CD4-positive, alpha-beta T cell (primary cell): ENCODE measurements around the gene ETV3L. TPM values are rescaled to one million over a fixed set of nuclear protein-coding genes. Genes with fewer than 3 reads are reported as not detected.
A peak's percentile ranks its signal among the peaks of the same experiment; 100 is the strongest.

Experiments
- ATAC-seq: fragments of 200-7000 bp; cut with Tn5 transposase; one replicate; pipeline ENCODE4 v1.10.0; 2022; ENCODE audit warnings: mild to moderate bottlenecking; ENCODE audit not compliant: poor library complexity
- CTCF ChIA-PET: fragments of 350-600 bp; sonication (Branson Sonifier 250); formaldehyde crosslinking; loops from one replicate; lab custom pipeline; 2021; ENCODE audit warnings: antibody characterized with exemption, inconsistent platforms; lab: Charles Lee
- POLR2A ChIA-PET: fragments of 350-600 bp; sonication (Branson Sonifier 250); formaldehyde crosslinking; loops from one replicate; lab custom pipeline; 2021; ENCODE audit warnings: antibody characterized with exemption, inconsistent platforms; lab: Charles Lee
- DNase-seq, 14 experiments: peaks; one replicate each; pipeline ENCODE4 v3.0.0-alpha.2; 2013 to 2020; ENCODE audit warnings: mixed read lengths in 2 of 14
- H3K27ac ChIP-seq, 2 donors: one replicate each; pipeline versions ENCODE4 v1.5.1 to v1.7.0; 2013; ENCODE audit warnings: low read length in 2 of 2, low read depth in 1 of 2, mild to moderate bottlenecking in 1 of 2
- H3K27me3 ChIP-seq, 2 experiments: 1 replicate in 1 of 2; 2 replicates in 1 of 2; pipeline versions ENCODE4 v1.6.1 to v1.7.0; 2013; ENCODE audit warnings: low read length in 2 of 2, control low read depth in 1 of 2, mild to moderate bottlenecking in 1 of 2, moderate library complexity in 1 of 2; ENCODE audit not compliant: insufficient read depth in 2 of 2, control insufficient read depth in 1 of 2
- H3K36me3 ChIP-seq: one replicate; pipeline ENCODE4 v1.6.1; 2013; ENCODE audit warnings: low read length, control low read depth; ENCODE audit not compliant: insufficient read depth
- H3K4me1 ChIP-seq: one replicate; pipeline ENCODE4 v1.6.1; 2013; ENCODE audit warnings: low read length, control low read depth; ENCODE audit not compliant: insufficient read depth
- H3K4me3 ChIP-seq: one replicate; pipeline ENCODE4 v1.5.1; 2013; ENCODE audit warnings: mild to moderate bottlenecking, low read length, moderate library complexity
- H3K9me3 ChIP-seq, 2 experiments: 1 replicate in 1 of 2; 2 replicates in 1 of 2; pipeline versions ENCODE4 v1.6.1 to v1.7.0; 2013; ENCODE audit warnings: low read length in 2 of 2, mild to moderate bottlenecking in 2 of 2, control low read depth in 1 of 2, moderate library complexity in 1 of 2; ENCODE audit not compliant: control insufficient read depth in 1 of 2, insufficient read depth in 1 of 2
- H3K27ac Mint-ChIP-seq: one replicate; pipeline ENCODE4 v1.8.0; 2020; ENCODE audit warnings: mixed read lengths
- H3K27me3 Mint-ChIP-seq: one replicate; pipeline ENCODE4 v1.8.0; 2021; ENCODE audit warnings: mixed read lengths
- H3K36me3 Mint-ChIP-seq: one replicate; pipeline ENCODE4 v1.8.0; 2021; ENCODE audit warnings: low read depth, mixed read lengths
- H3K4me1 Mint-ChIP-seq: one replicate; pipeline ENCODE4 v1.8.0; 2021; ENCODE audit warnings: low read depth, mixed read lengths
- H3K4me3 Mint-ChIP-seq: one replicate; pipeline ENCODE4 v1.8.0; 2020; ENCODE audit warnings: mild to moderate bottlenecking, mixed read lengths
- H3K9me3 Mint-ChIP-seq: one replicate; pipeline ENCODE4 v1.8.0; 2020; ENCODE audit warnings: mixed read lengths
- intact Hi-C, 2 experiments: fragments of 100-400 bp; cut with DNase I in 1 of 2; cut with micrococcal nuclease in 1 of 2; formaldehyde crosslinking; loops; one replicate each; pipeline versions ENCODE4 v1.15.1 to v1.9.0; 2023 to 2025; cut with DNase I, micrococcal nuclease
- total RNA-seq, 174 experiments: library from RNA in 2 of 174; stranded (reverse) in 2 of 174; gene quantifications; one replicate each; pipeline ENCODE4 v1.2.3 and lab custom pipeline; 2021 to 2026
- TF ChIP-seq, protein P1 (sequence below): fragments of 200-600 bp; IDR thresholded peaks from one replicate; pipeline ENCODE4 v1.8.0; 2022; ENCODE audit warnings: antibody characterized with exemption, mild to moderate bottlenecking

ETV3L gene
- total RNA-seq, 2 experiments from 2014 or later = not detected

DNA sequence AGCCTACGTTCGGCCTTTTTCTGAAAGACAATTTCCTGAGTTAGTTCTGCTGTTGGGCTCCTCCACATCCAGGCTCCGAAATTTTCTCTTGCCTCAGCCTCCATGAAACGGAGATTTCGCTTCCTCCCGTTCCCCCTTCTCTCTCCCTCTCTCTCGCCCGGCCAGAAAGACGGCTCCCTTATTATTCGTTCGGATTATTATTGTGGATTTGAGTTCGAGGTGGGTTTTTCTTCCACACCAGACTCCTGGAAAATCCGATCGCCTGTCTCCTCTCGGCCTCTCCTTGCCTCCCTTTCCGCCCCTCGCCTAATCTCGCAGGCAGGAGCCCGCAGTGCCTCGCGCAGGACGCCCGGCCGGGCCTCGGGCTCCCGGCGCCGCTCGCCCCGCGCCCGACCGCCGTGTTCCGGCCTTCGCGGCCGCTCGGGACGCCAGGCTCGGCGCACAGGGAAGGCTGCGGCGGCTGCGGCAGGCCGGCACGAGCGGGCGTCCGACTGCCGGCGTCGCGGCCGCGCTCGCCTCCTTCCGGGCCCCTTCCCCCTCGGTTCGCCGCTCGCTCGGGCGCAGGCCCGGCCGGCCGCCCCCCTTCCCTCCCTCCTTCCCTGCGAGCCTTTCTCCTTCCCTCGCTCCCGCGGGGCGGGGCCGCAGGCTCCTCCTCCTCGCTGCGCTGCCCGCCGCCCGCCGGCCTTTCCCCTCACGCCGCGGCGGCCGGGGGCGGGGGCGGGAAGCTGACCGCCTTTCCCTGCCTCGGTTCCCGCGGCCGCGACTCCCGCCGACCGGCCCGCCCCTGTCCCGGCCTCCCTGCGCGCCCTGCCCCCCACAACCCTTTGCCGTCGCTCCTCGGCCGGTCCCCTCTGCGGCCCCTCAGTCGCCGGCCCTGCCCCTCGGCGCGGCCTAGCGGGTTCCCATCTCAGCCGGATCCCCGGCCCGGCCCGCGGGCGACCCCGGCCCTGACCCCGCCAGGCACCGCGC, 54.1 kb downstream of the ETV3L start, which contains the start of gene ARHGEF11:
ARHGEF11 (minus strand) TSS at position 493 of the 969 bp plus-strand sequence. CDS start 1,412 bp downstream, outside the sequence.
- Histone ChIP-seq H3K36me3 (no peaks in the 10 kb centered on the region), H3K4me1 (peaks cover 13% of the 10 kb centered on the region), H3K4me3 (peak within 1 kb of the TSS; percentile 46), H3K9me3 (no peaks in the 10 kb centered on the region), H3K27me3 (peaks cover 38 to 81% of the 10 kb centered on the region in 2 experiments), H3K27ac (no peak within 1 kb of the TSS)
- TF ChIP-seq, protein P1, sequence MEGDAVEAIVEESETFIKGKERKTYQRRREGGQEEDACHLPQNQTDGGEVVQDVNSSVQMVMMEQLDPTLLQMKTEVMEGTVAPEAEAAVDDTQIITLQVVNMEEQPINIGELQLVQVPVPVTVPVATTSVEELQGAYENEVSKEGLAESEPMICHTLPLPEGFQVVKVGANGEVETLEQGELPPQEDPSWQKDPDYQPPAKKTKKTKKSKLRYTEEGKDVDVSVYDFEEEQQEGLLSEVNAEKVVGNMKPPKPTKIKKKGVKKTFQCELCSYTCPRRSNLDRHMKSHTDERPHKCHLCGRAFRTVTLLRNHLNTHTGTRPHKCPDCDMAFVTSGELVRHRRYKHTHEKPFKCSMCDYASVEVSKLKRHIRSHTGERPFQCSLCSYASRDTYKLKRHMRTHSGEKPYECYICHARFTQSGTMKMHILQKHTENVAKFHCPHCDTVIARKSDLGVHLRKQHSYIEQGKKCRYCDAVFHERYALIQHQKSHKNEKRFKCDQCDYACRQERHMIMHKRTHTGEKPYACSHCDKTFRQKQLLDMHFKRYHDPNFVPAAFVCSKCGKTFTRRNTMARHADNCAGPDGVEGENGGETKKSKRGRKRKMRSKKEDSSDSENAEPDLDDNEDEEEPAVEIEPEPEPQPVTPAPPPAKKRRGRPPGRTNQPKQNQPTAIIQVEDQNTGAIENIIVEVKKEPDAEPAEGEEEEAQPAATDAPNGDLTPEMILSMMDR = no peak
- H3K27me3 Mint-ChIP-seq = peaks cover 91% of the 10 kb centered on the region
- no peak within 1 kb of the TSS for H3K27ac Mint-ChIP-seq
- no peaks in the 10 kb centered on the region for H3K9me3 Mint-ChIP-seq
- DNase-seq (peak in 6 of 14 experiments; percentile 1 to 53 (median 29)), ATAC-seq (peak; percentile 17)
- CTCF ChIA-PET = no interaction called here
- intact Hi-C loops = no loop called here
- peaks cover 16% of the 10 kb centered on the region for H3K4me1 Mint-ChIP-seq
- POLR2A ChIA-PET = no interaction called here
- peak within 1 kb of the TSS; percentile 96 for H3K4me3 Mint-ChIP-seq
- peaks cover 4% of the 10 kb centered on the region for H3K36me3 Mint-ChIP-seq

DNA sequence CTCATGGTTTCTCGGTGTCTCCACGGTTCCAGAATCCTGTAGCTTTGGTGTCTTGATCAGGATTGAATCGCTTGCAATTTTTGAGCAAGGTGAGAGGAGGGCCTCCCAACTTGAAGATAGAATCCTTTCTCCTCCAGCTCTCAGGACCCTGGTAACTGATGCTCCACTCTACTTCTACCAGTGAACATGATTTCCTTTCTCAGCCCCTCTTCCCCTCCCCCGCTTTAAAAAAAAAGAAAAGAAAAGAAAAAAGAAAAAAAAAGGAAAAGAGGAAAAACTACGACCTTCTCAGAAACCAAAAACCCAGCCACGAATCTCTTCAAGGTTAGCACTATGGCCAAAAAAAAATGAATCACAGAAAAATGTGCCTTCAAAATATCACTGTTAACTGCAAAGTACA, 55.3 kb downstream of the ETV3L start:
- no peak overlapping the region for H3K27ac ChIP-seq
- TF ChIP-seq, protein P1 = no peak
- H3K4me1 ChIP-seq = peaks cover 13% of the 10 kb centered on the region
- Mint-ChIP-seq H3K27ac (no peak overlapping the region), H3K27me3 (peaks cover 88% of the 10 kb centered on the region), H3K4me3 (peak overlapping the region; percentile 53), H3K4me1 (peaks cover 16% of the 10 kb centered on the region), H3K36me3 (peaks cover 4% of the 10 kb centered on the region), H3K9me3 (no peaks in the 10 kb centered on the region)
- ChIA-PET CTCF (no interaction called here), POLR2A (no interaction called here)
- no peaks in the 10 kb centered on the region for H3K9me3 ChIP-seq
- ATAC-seq (no peak), DNase-seq (no peak)
- no peak overlapping the region for H3K4me3 ChIP-seq
- peaks cover 37 to 82% of the 10 kb centered on the region in 2 experiments for H3K27me3 ChIP-seq
- no peaks in the 10 kb centered on the region for H3K36me3 ChIP-seq
- intact Hi-C loops = no loop called here

DNA sequence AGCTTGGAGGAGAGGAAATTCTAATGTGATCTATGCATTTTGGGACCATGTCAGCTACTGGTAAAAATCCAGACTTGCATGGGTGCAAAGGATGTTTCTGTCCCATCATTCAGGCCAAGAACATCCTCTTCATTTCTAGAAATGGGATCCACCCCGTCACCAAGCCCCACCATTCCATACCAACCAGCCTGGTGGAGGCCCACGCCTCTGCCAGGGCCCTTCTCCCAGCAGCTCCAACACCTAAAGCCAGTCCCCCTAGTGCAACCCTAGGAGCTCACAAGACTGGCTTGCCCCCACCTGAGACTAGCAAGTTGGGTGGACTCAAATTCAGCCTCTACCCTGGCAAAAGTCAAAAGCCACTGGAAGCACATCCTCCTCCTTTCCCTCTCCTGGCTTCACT, 55.9 kb downstream of the ETV3L start:
- Mint-ChIP-seq H3K27ac (no peak overlapping the region), H3K27me3 (peaks cover 88% of the 10 kb centered on the region), H3K4me3 (peak overlapping the region; percentile 26), H3K36me3 (peaks cover 4% of the 10 kb centered on the region), H3K4me1 (peaks cover 16% of the 10 kb centered on the region), H3K9me3 (no peaks in the 10 kb centered on the region)
- Histone ChIP-seq H3K4me3 (no peak overlapping the region), H3K27me3 (peaks cover 33 to 79% of the 10 kb centered on the region in 2 experiments), H3K9me3 (no peaks in the 10 kb centered on the region), H3K4me1 (peaks cover 13% of the 10 kb centered on the region), H3K27ac (no peak overlapping the region), H3K36me3 (no peaks in the 10 kb centered on the region)
- no peak for ATAC-seq
- intact Hi-C loops = no loop called here
- no peak for DNase-seq
- ChIA-PET POLR2A (no interaction called here), CTCF (no interaction called here)
- TF ChIP-seq, protein P1 = no peak
